ENCODE results near the gene RLF.

GRCh38 chr1:40276122-40276521, 114.9 kb downstream of the RLF start:
- TF ChIP-seq CTCF (IDR thresholded peaks at IDR 0.05) (no peak), POLR2A (IDR thresholded peaks at IDR 0.05) (no peak)

Measured in testis (tissue), 2 donors.